Dendritic cell treated with granulocyte-macrophage colony-stimulating factor and Interleukin-4, amounts not matched to agents 40 ng/mL and 50 ng/mL, for 4 days (primary cell): ENCODE measurements around the gene CEMIP.

Experiments used
- H3K27ac Mint-ChIP-seq: one replicate; pipeline ENCODE4 v1.8.0; 2022; ENCODE audit warnings: mild to moderate bottlenecking, mixed read lengths
- H3K27me3 Mint-ChIP-seq: one replicate; pipeline ENCODE4 v1.8.0; 2022; ENCODE audit warnings: mild to moderate bottlenecking, mixed read lengths
- H3K36me3 Mint-ChIP-seq: one replicate; pipeline ENCODE4 v1.8.0; 2022; ENCODE audit warnings: low read depth, mixed read lengths
- H3K4me1 Mint-ChIP-seq: one replicate; pipeline ENCODE4 v1.8.0; 2022; ENCODE audit warnings: low read depth, mixed read lengths
- H3K4me3 Mint-ChIP-seq: one replicate; pipeline ENCODE4 v1.8.0; 2022; ENCODE audit warnings: mild to moderate bottlenecking, moderate library complexity, mixed read lengths
- H3K9me3 Mint-ChIP-seq: one replicate; pipeline ENCODE4 v1.8.0; 2022; ENCODE audit warnings: mixed read lengths
- intact Hi-C: fragments of 100-400 bp; cut with micrococcal nuclease; formaldehyde crosslinking; loops from one replicate; pipeline ENCODE4 v1.15.0; 2022

The CEMIP gene

GRCh38 chr15:80971143-80971542 is 192.0 kb downstream of the CEMIP start:
- H3K27me3 Mint-ChIP-seq, result no peaks in the 10 kb centered on the region
- H3K9me3 Mint-ChIP-seq, result no peaks in the 10 kb centered on the region
- intact Hi-C loops, result loop anchor here (2.0 kb wide), 1 partner anchor 550 kb away; no protein-coding TSS in a partner anchor
- H3K36me3 Mint-ChIP-seq, result peaks cover 90% of the 10 kb centered on the region
- no peak overlapping the region for H3K27ac Mint-ChIP-seq
- no peak overlapping the region for H3K4me3 Mint-ChIP-seq
- no peaks in the 10 kb centered on the region for H3K4me1 Mint-ChIP-seq

DNA sequence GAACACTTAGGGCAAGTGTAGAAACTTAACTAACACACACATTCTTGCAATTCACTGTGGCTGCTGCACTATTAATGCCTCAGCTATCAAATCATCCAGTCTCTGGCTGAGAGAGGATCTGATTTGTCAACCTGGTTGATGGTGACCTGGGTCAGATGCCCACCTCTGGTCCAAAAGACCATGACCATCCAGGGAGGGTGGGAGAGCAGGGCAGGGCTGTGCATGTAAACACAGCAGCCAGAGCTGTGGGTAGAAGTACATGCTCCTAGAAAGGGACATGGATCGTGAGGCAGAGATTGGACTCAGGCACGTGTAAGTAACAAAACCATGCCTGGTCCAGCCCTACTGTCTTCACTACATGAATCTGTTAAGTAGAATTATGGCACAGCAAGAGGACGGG is 193.1 kb downstream of the CEMIP start:
- H3K27ac Mint-ChIP-seq, result no peak overlapping the region
- H3K4me1 Mint-ChIP-seq, result peaks cover 8% of the 10 kb centered on the region
- H3K4me3 Mint-ChIP-seq, result no peak overlapping the region
- intact Hi-C loops, result no loop called here
- H3K27me3 Mint-ChIP-seq, result no peaks in the 10 kb centered on the region
- no peaks in the 10 kb centered on the region for H3K9me3 Mint-ChIP-seq
- peaks cover 94% of the 10 kb centered on the region for H3K36me3 Mint-ChIP-seq

- H3K4me3 Mint-ChIP-seq, result no peak overlapping the region
- peaks cover 29% of the 10 kb centered on the region for H3K4me1 Mint-ChIP-seq
- intact Hi-C loops, result loop anchor here (5.0 kb wide), 1 partner anchor 132 kb away; no protein-coding TSS in a partner anchor
- no peaks in the 10 kb centered on the region for H3K27me3 Mint-ChIP-seq
- peaks cover 95% of the 10 kb centered on the region for H3K36me3 Mint-ChIP-seq
- no peak overlapping the region for H3K27ac Mint-ChIP-seq
- no peaks in the 10 kb centered on the region for H3K9me3 Mint-ChIP-seq
Observed at GRCh38 chr15:80974914-80975313, 195.7 kb downstream of the CEMIP start.

DNA sequence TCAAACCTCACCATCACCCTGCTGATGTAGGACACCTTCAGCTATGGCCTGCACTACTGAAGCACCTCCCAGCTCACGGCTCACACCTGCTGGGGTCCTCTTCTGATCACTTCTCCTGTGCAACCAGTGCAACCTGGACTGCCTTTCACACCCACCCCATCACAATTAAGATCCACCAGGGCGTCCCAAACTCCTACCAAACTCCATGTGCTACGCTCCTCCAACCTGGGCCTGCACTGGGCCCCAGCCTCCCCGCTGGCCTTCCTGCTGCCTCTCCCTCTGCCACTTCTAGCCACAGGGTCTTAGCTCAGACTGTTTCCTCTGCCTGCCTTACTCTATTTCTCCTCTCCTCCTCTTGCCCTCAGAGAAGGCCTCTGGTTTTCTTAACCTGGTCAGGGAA is 197.7 kb downstream of the CEMIP start:
- Mint-ChIP-seq H3K9me3 (no peaks in the 10 kb centered on the region), H3K27me3 (no peaks in the 10 kb centered on the region), H3K4me3 (no peak overlapping the region), H3K4me1 (peaks cover 29% of the 10 kb centered on the region), H3K36me3 (peaks cover 97% of the 10 kb centered on the region), H3K27ac (peak overlapping the region; percentile 68)
- intact Hi-C loops, result loop anchor here (1.0 to 5.0 kb wide), 2 partner anchors 130 to 289 kb away; no protein-coding TSS in a partner anchor

DNA sequence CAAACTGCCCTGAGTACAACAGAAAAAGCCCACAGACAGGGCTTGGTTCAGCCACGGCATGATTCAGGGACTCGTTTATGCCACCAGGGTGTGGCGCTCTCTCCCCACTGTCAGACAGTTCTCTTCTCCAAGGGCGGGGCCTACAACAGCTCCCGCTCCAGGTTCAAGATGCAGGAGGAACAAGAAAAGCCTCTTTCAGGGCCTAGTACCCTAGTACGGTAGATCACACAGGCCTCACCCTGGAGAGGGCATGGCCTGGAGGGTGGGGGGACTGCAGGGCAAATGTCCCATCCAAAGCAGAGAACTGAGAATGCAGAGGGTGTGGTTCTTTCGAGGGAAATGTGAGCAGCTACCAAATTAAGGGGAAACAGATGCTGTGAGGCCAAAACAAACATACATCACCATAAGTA is 198.5 kb downstream of the CEMIP start:
- Mint-ChIP-seq H3K27me3 (no peaks in the 10 kb centered on the region), H3K4me3 (no peak overlapping the region), H3K27ac (peak overlapping the region; percentile 68), H3K9me3 (no peaks in the 10 kb centered on the region), H3K4me1 (peaks cover 36% of the 10 kb centered on the region), H3K36me3 (peaks cover 97% of the 10 kb centered on the region)
- intact Hi-C loops, result loop anchor here (1.0 to 5.0 kb wide), 2 partner anchors 130 to 289 kb away; no protein-coding TSS in a partner anchor

DNA sequence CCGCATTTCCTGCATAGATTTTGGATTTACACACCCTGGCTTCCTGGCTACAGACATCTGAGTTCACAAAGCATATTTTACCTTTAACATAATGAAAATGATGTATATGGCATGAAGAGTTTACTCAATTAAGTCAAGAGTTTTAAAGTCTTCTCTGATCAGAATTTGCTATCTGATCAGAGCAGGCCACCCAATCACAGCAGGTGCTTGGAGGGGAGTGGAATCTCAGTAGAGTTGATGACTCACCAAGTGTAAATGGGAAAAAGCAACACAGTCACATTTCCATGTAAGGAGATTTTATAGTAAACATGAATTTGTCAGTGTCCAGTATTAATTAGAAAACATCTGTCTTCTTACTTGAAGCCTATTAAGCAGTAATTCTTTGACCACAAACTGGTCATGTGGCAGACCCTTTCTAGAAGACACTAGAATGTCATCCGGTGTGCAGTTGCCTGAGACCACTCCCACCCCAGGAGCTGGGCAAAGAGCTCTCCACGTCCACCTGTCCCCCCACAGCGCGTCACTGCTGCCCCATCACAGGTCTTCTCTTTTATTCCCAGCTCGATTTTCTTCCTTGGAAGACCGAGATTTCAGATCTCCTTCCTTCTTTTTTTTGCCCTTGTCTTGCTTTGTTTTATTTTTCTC is 199.6 kb downstream of the CEMIP start:
- no peak overlapping the region for H3K4me3 Mint-ChIP-seq
- intact Hi-C loops, result loop anchor here (5.0 kb wide), 1 partner anchor 128 kb away; no protein-coding TSS in a partner anchor
- H3K36me3 Mint-ChIP-seq, result peaks cover 95% of the 10 kb centered on the region
- peak overlapping the region; percentile 68 for H3K27ac Mint-ChIP-seq
- H3K4me1 Mint-ChIP-seq, result peaks cover 40% of the 10 kb centered on the region
- no peaks in the 10 kb centered on the region for H3K27me3 Mint-ChIP-seq
- no peaks in the 10 kb centered on the region for H3K9me3 Mint-ChIP-seq

DNA sequence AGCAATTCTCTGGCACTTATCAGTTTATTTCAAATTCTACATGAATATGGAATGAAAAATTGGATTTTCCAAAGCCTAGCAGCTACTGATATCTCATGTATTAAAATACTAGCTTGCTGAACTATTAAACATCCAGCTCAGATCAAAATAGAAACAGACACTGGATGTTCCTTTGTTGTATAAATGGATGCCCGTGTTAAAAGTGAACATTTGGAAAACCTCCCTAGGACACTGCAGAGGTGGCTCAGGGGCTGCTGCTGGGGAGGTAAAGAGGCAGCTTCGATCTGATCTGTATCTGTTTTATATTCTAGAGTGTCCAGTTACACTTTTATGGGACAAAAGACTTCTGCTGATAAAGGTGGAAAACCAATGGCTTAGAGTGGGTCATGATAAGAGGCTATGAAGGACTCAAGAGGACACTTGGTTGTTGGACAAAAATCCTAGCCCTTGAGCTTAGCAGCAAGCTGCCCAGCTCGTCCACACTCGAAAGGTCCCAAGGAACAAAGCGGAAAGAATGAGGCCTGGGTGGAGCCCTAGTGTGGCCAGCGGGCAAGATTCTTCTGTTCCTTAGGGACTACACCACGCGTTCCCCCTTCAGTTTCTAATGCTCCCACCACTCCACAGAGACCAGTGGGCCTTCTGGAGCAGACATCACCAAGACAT is 200.5 kb downstream of the CEMIP start:
- peak overlapping the region; percentile 68 for H3K27ac Mint-ChIP-seq
- peaks cover 46% of the 10 kb centered on the region for H3K4me1 Mint-ChIP-seq
- intact Hi-C loops, result loop anchor here (5.0 kb wide), 1 partner anchor 128 kb away; no protein-coding TSS in a partner anchor
- no peaks in the 10 kb centered on the region for H3K27me3 Mint-ChIP-seq
- no peak overlapping the region for H3K4me3 Mint-ChIP-seq
- no peaks in the 10 kb centered on the region for H3K9me3 Mint-ChIP-seq
- H3K36me3 Mint-ChIP-seq, result peaks cover 88% of the 10 kb centered on the region

DNA sequence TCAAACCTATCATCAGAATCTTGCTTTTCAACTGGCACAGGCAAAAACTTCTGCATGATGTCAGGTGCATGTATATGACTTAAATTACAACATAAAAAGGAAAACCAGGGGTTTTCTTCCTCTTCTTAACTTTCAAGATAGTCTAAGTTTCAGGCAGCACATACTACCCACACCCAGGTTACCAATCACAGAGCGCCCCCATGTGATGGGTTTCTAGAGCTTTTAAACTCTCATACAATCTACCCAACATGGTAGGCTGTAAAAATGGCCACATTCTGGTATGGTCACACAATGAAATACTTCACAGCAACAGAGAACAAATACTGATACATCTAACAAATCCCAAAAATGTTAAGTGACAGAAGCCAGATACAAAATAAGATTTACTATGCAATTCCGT is 203.0 kb downstream of the CEMIP start:
- no peak overlapping the region for H3K27ac Mint-ChIP-seq
- no peaks in the 10 kb centered on the region for H3K27me3 Mint-ChIP-seq
- H3K9me3 Mint-ChIP-seq, result no peaks in the 10 kb centered on the region
- intact Hi-C loops, result no loop called here
- peaks cover 61% of the 10 kb centered on the region for H3K4me1 Mint-ChIP-seq
- peaks cover 73% of the 10 kb centered on the region for H3K36me3 Mint-ChIP-seq
- H3K4me3 Mint-ChIP-seq, result no peak overlapping the region

- intact Hi-C loops, result no loop called here
- no peak overlapping the region for H3K4me3 Mint-ChIP-seq
- no peak overlapping the region for H3K27ac Mint-ChIP-seq
- H3K36me3 Mint-ChIP-seq, result peaks cover 68% of the 10 kb centered on the region
- no peaks in the 10 kb centered on the region for H3K9me3 Mint-ChIP-seq
- H3K4me1 Mint-ChIP-seq, result peaks cover 58% of the 10 kb centered on the region
- H3K27me3 Mint-ChIP-seq, result no peaks in the 10 kb centered on the region
Observed at GRCh38 chr15:80982839-80983238, 203.7 kb downstream of the CEMIP start.

DNA sequence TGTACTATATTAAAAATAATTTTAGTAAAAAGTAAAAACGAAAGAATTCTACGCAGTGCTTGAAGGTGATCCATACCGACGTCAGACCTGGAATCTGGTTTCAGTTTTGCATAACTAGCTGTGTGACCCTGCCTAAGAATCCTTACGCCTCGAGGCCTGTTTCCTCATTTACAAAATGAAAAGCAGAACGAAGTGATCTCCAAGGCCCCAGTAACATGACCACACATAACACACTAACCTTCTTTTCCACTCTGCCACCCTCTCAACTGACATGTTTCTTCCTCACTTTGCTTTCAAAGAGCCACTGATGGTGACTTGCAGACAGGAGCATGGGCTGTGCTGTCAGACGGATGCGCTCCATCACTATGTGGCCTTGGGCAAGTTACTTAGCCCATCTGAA is 205.7 kb downstream of the CEMIP start:
- Mint-ChIP-seq H3K27me3 (no peaks in the 10 kb centered on the region), H3K4me3 (peak overlapping the region; percentile 4), H3K27ac (peak overlapping the region; percentile 85), H3K36me3 (peaks cover 68% of the 10 kb centered on the region), H3K9me3 (no peaks in the 10 kb centered on the region), H3K4me1 (peaks cover 56% of the 10 kb centered on the region)
- intact Hi-C loops, result no loop called here

- H3K4me3 Mint-ChIP-seq, result no peak overlapping the region
- intact Hi-C loops, result no loop called here
- H3K27me3 Mint-ChIP-seq, result no peaks in the 10 kb centered on the region
- H3K27ac Mint-ChIP-seq, result peak overlapping the region; percentile 1
- peaks cover 57% of the 10 kb centered on the region for H3K36me3 Mint-ChIP-seq
- no peaks in the 10 kb centered on the region for H3K9me3 Mint-ChIP-seq
- H3K4me1 Mint-ChIP-seq, result peaks cover 59% of the 10 kb centered on the region
Observed at GRCh38 chr15:80985981-80986380, 206.8 kb downstream of the CEMIP start.

- Mint-ChIP-seq H3K27me3 (no peaks in the 10 kb centered on the region), H3K36me3 (peaks cover 52% of the 10 kb centered on the region), H3K4me1 (peaks cover 64% of the 10 kb centered on the region), H3K27ac (peak overlapping the region; percentile 1), H3K9me3 (no peaks in the 10 kb centered on the region), H3K4me3 (no peak overlapping the region)
- intact Hi-C loops, result no loop called here
Observed at GRCh38 chr15:80986487-80986886, 207.3 kb downstream of the CEMIP start.

- Mint-ChIP-seq H3K36me3 (peaks cover 36% of the 10 kb centered on the region), H3K27ac (peak overlapping the region; percentile 97), H3K9me3 (no peaks in the 10 kb centered on the region), H3K4me3 (peak overlapping the region; percentile 90), H3K4me1 (peaks cover 66% of the 10 kb centered on the region), H3K27me3 (no peaks in the 10 kb centered on the region)
- intact Hi-C loops, result no loop called here
Observed at GRCh38 chr15:80988148-80988796, 209.1 kb downstream of the CEMIP start.

- Mint-ChIP-seq H3K36me3 (peaks cover 32% of the 10 kb centered on the region), H3K4me3 (peak overlapping the region; percentile 90), H3K9me3 (no peaks in the 10 kb centered on the region), H3K27me3 (no peaks in the 10 kb centered on the region), H3K4me1 (peaks cover 62% of the 10 kb centered on the region), H3K27ac (peak overlapping the region; percentile 97)
- intact Hi-C loops, result loop anchor here (1.0 kb wide), 1 partner anchor 34 kb away; no protein-coding TSS in a partner anchor
Observed at GRCh38 chr15:80989081-80989517, 209.9 kb downstream of the CEMIP start.
